ENCODE results near the gene TMEM271.

Gene TMEM271

GRCh38 chr4:576245-576821, at the start of gene TMEM271:
TSS of gene TMEM271 (minus strand) at chr4:576295. CDS start at chr4:576062, 233 bp downstream.
- DNase-seq = no peak

- no peak for DNase-seq
Measured at GRCh38 chr4:625631-626161, 49.6 kb upstream of the TMEM271 start.

- no peak for DNase-seq
Measured at GRCh38 chr4:624705-625590, 48.9 kb upstream of the TMEM271 start, which contains the start of gene PDE6B. TSS of gene PDE6B (plus strand) at chr4:625573. CDS start at chr4:625627, 54 bp downstream.

- DNase-seq = no peak
Measured at GRCh38 chr4:623914-624566, 47.9 kb upstream of the TMEM271 start.

GRCh38 chr4:622996-623913, 47.2 kb upstream of the TMEM271 start:
- DNase-seq = no peak

- no peak for DNase-seq
Measured at GRCh38 chr4:622071-622995, 46.2 kb upstream of the TMEM271 start.

- no peak for DNase-seq
Measured at GRCh38 chr4:621296-622070, 45.4 kb upstream of the TMEM271 start.

GRCh38 chr4:620851-621261, 44.8 kb upstream of the TMEM271 start:
- DNase-seq = no peak

- DNase-seq = no peak
Measured at GRCh38 chr4:620201-620600, 44.1 kb upstream of the TMEM271 start.

- no peak for DNase-seq
Measured at GRCh38 chr4:617644-618641, 41.8 kb upstream of the TMEM271 start.

GRCh38 chr4:616911-617643, 41.0 kb upstream of the TMEM271 start:
- no peak for DNase-seq

- no peak for DNase-seq
Measured at GRCh38 chr4:616091-616490, 40.0 kb upstream of the TMEM271 start.

GRCh38 chr4:613126-613525, 37.0 kb upstream of the TMEM271 start:
- no peak for DNase-seq

- DNase-seq = no peak
Measured at GRCh38 chr4:612749-613125, 36.6 kb upstream of the TMEM271 start.

GRCh38 chr4:612052-612748, 36.1 kb upstream of the TMEM271 start:
- DNase-seq = no peak

- DNase-seq = no peak
Measured at GRCh38 chr4:610411-611261, 34.5 kb upstream of the TMEM271 start.

All from stimulated activated CD4-positive, alpha-beta T cell treated with anti-CD3 and anti-CD28 coated beads, Interleukin-2, amount 100 ng/mL, for 48 hours (primary cell).